H1 (cell line): Measurements from ENCODE around the gene BRMS1. TPM values are rescaled to one million over a fixed set of nuclear protein-coding genes. Genes with fewer than 3 reads are reported as not detected.

Source experiments
- ATF3 ChIP-seq: IDR thresholded peaks from 2 replicates; pipeline ENCODE4 v1.6.1; 2011; ENCODE audit warnings: low read depth, mild to moderate bottlenecking, low read length; ENCODE audit not compliant: insufficient read depth
- BACH1 ChIP-seq: IDR thresholded peaks from 2 replicates; pipeline ENCODE4 v1.6.1; 2012; ENCODE audit warnings: low read length, improper control_type of control experiment
- BCL11A ChIP-seq, 2 experiments: IDR thresholded peaks; one replicate each; pipeline ENCODE4 v1.6.1; 2011; ENCODE audit warnings: low read depth in 2 of 2, low read length in 2 of 2, mild to moderate bottlenecking in 2 of 2
- CBX5 ChIP-seq: fragments of 300-800, 300-1000 bp; sonication (generic); IDR thresholded peaks from 2 replicates; pipeline ENCODE4 v1.7.1; 2016; ENCODE audit warnings: antibody characterized with exemption, low read length, low read depth
- CREB1 ChIP-seq: IDR thresholded peaks from 2 replicates; pipeline ENCODE4 v1.6.1; 2012; ENCODE audit warnings: inconsistent platforms
- CTCF ChIP-seq, 3 experiments: IDR thresholded peaks; 1 replicate in 2 of 3; 2 replicates in 1 of 3; pipeline versions ENCODE4 v1.5.1 to v1.6.1; 2011; ENCODE audit warnings: low read length in 3 of 3, mild to moderate bottlenecking in 3 of 3, inconsistent platforms in 2 of 3, low read depth in 1 of 3, moderate library complexity in 1 of 3; ENCODE audit not compliant: insufficient read depth in 1 of 3; ENCODE audit errors: control extremely low read depth in 1 of 3
- E2F6 ChIP-seq: IDR thresholded peaks from 2 replicates; pipeline ENCODE4 v1.6.1; 2012; ENCODE audit warnings: inconsistent platforms
- EGR1 ChIP-seq: IDR thresholded peaks from 2 replicates; pipeline ENCODE4 v1.6.1; 2011; ENCODE audit warnings: low read depth, low read length, borderline replicate concordance
- KDM5A ChIP-seq: fragments of 200-600 bp; IDR thresholded peaks from 2 replicates; pipeline ENCODE4 v1.7.1; 2012; ENCODE audit warnings: mild to moderate bottlenecking, low read length, inconsistent platforms, mixed read lengths
- MAFK ChIP-seq: IDR thresholded peaks from 2 replicates; pipeline ENCODE4 v1.6.1; 2012; ENCODE audit warnings: low read depth, mild to moderate bottlenecking, improper control_type of control experiment, low read length
- POLR2A ChIP-seq, 2 experiments: IDR thresholded peaks; 1 replicate in 1 of 2; 2 replicates in 1 of 2; pipeline ENCODE4 v1.6.1; 2011; ENCODE audit warnings: low read depth in 2 of 2, low read length in 2 of 2, mild to moderate bottlenecking in 2 of 2; ENCODE audit errors: control extremely low read depth in 1 of 2
- RAD21 ChIP-seq, 2 experiments: IDR thresholded peaks in 1 of 2; conservative IDR thresholded peaks in 1 of 2; 2 replicates each; pipeline ENCODE4 v1.6.1; 2011; ENCODE audit warnings: low read depth in 2 of 2, low read length in 2 of 2, improper control_type of control experiment in 1 of 2, inconsistent platforms in 1 of 2, mild to moderate bottlenecking in 1 of 2, moderate library complexity in 1 of 2
- RBBP5 ChIP-seq: IDR thresholded peaks from 2 replicates; pipeline ENCODE4 v1.7.1; 2012; ENCODE audit warnings: low read depth, mild to moderate bottlenecking, inconsistent platforms, low read length, moderate library complexity, borderline replicate concordance
- RFX5 ChIP-seq: IDR thresholded peaks from 2 replicates; pipeline ENCODE4 v1.6.1; 2011; ENCODE audit warnings: low read depth, low read length, improper control_type of control experiment, borderline replicate concordance
- SAP30 ChIP-seq: fragments of 300-600 bp; sonication (generic); IDR thresholded peaks from 2 replicates; pipeline ENCODE4 v1.7.1; 2012; ENCODE audit warnings: low read length, moderate library complexity, mild to moderate bottlenecking, inconsistent platforms; ENCODE audit not compliant: insufficient read depth, insufficient replicate concordance
- SIN3A ChIP-seq, 2 experiments: IDR thresholded peaks in 1 of 2; conservative IDR thresholded peaks in 1 of 2; 2 replicates each; pipeline ENCODE4 v1.6.1; 2011 to 2012; ENCODE audit warnings: low read length in 2 of 2, improper control_type of control experiment in 1 of 2, low read depth in 1 of 2, mild to moderate bottlenecking in 1 of 2
- ZNF274 ChIP-seq: IDR thresholded peaks from 2 replicates; pipeline ENCODE4 v1.7.0; 2012; ENCODE audit warnings: low read length, borderline replicate concordance; ENCODE audit errors: extremely low read depth
- polyA plus RNA-seq, 7 experiments: library from polyadenylated mRNA; depleted of rRNA in 3 of 7; stranded (reverse) in 5 of 7; unstranded in 2 of 7; fragments of >200 nt in 5 of 7; fragments of 200-250 nt in 2 of 7; gene quantifications; 1 replicate in 5 of 7; 2 replicates in 1 of 7; 4 replicates in 1 of 7; pipeline versions ENCODE4 v1.2.1 to v1.2.3, GENCODE V29; 2011 to 2013; ENCODE audit warnings: missing spikeins in 2 of 7, mixed read lengths in 2 of 7
- total RNA-seq: library from RNA; stranded (reverse); fragmentation: NEBNext Ultra II Directional; extraction: Animal tissue kit (Norgen Biotek cat#: 25700); gene quantifications from 2 replicates; pipeline ENCODE4 v1.2.1, GENCODE V29; 2021
- TF ChIP-seq, protein P1 (sequence below): IDR thresholded peaks from 2 replicates; pipeline ENCODE4 v1.6.1; 2012; ENCODE audit warnings: low read length, inconsistent platforms

The BRMS1 gene
- total and polyA plus RNA-seq, 2 of the 8 experiments (the other 6 are each of a cell fraction or from before 2014, with no cell fraction given) = 39.2 to 46.1 TPM

DNA sequence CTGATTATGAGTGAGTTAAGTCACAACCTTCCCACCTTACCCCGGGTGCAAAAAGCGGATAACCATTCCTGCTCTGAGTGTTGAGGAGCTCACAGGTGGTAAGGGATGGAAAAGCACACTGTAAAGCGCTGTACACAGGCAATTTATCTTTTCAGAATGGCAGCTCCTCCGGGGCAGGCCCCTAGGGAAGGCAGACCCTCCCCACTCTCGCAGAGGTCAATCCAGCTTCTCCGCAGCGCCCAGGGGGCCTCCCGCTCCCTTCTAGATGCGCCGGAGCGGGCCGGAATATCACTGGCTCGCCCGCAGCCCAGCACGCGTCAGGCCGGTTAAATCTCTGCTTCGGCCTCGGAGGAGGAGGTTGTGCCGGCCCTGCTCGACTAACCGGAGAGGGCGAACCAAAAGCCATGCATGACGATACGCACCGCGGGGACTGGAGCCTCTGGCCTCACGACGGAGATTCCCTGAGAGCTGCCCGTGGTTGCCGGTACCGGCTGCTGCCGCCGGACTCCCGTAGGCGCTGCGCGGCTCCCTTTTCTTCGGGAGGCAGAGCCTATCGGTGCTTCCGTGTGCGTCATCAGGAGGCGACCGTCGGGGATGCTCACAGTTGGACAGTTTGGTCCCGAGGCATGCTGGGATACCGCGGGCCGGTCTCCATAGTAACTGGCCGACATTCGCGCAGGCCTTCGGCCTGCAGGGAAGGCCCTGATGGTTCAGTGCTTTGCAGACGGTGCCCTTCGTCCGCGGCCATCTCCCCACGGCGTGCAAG is at the start of gene BRMS1 (continued):
- TF ChIP-seq CTCF (IDR thresholded peaks at IDR 0.05; ENCODE audit: control extremely low read depth in 1 of 3, insufficient read depth in 1 of 3, low read depth in 1 of 3, low read length in 3 of 3) (no peak), RAD21 (IDR thresholded peaks at IDR 0.05 in 1 of 2, conservative IDR thresholded peaks at IDR 0.05 in 1 of 2; ENCODE audit: low read depth in 2 of 2, low read length in 2 of 2) (no peak), SIN3A (conservative IDR thresholded peaks at IDR 0.05 in 1 of 2, IDR thresholded peaks at IDR 0.05 in 1 of 2; ENCODE audit: low read depth in 1 of 2, low read length in 2 of 2) (peak; percentile 87 to 99; a peak in 3 of 4 replicates), EGR1 (no peak), POLR2A (IDR thresholded peaks at IDR 0.05; ENCODE audit: control extremely low read depth in 1 of 2, low read depth in 2 of 2, low read length in 2 of 2) (peak in 1 of 2 experiments; percentile 96; a peak in 2 of 3 replicates), SAP30 (peak; percentile 56), ATF3 (peak; percentile 93), RBBP5 (peak; percentile 84), BACH1 (no peak), CREB1 (peak; percentile 99), E2F6 (0 out of 2 replicates have a peak, but pooled peaks have one; percentile 24), KDM5A (peak; percentile 91), RFX5 (no peak), MAFK (no peak), ZNF274 (no peak), CBX5 (no peak), BCL11A (IDR thresholded peaks at IDR 0.05; ENCODE audit: low read depth in 2 of 2, low read length in 2 of 2) (no peak)
- TF ChIP-seq, protein P1, sequence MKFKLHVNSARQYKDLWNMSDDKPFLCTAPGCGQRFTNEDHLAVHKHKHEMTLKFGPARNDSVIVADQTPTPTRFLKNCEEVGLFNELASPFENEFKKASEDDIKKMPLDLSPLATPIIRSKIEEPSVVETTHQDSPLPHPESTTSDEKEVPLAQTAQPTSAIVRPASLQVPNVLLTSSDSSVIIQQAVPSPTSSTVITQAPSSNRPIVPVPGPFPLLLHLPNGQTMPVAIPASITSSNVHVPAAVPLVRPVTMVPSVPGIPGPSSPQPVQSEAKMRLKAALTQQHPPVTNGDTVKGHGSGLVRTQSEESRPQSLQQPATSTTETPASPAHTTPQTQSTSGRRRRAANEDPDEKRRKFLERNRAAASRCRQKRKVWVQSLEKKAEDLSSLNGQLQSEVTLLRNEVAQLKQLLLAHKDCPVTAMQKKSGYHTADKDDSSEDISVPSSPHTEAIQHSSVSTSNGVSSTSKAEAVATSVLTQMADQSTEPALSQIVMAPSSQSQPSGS = no peak
